GM19468 (cell line): ENCODE data around the gene GBX1.

ENCODE experiments used
- ATAC-seq: cut with Tn5 transposase; IDR thresholded peaks from one replicate; pipeline ENCODE4 v1.9.1; 2021; ENCODE audit warnings: mild to moderate bottlenecking, moderate library complexity, moderate number of reproducible peaks; ENCODE audit not compliant: unreplicated experiment; ENCODE audit errors: extremely low read depth

GBX1 gene

DNA sequence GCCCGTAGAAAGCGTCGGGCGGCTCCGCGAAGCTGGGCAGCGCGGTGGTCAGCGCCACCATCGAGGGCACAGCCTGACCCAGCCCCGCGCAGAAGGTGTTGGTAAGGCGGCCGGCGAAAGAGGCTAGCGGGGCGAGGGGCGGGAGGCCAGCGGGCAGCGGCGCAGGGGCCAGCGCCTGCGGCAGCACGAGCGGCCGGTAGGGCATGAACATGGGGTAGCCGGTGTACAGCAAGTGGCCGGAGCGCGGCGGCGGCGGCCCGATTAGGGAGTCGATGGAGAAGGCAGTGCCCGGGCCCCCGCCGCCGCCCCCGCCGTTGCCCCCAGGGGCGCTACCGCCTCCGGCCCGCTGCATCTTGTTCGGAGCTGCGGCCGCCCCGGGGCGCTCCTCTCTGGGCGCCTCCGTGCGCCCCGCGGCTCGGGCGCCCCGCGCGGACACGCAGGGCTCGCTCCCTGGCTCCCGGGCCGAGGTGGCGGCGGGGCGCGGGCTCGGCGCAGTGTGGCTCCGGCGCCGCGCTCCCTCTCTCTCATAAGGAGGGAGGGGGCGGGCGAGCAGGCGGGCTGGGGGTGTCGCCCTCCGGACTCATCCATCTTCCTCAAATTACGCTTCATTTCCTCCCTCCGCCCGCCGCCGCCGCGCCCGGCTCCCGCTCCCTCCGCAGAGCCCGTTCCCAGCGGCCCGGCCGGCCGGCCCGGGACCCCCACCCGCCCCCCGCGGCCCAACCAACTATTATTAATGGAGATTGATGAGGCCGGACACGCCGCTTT lies at the start of gene GBX1:
GBX1 (minus strand) TSS at position 498 of the 765 bp plus-strand sequence; CDS start at position 352, 146 bp downstream.
- no peak for ATAC-seq

DNA sequence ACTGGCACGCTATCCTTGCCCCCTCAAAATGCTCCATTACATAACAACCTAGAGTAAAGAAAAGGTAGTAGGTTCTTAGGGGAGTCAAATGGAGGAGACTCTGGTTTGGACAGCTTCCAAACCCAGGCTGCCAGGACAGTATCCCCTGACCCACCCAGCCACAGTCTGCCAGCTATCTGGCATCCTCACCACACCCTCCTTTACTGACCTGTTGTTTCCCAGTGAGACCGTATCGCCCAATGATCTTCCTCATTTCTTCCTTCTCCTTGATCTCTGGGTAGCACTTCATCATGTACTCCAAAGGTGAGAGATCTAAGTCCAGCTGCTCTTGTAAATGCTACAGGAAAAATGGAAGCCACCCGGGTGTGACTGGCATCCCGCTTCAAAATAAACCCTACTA lies 47.9 kb upstream of the GBX1 start:
- no peak for ATAC-seq

DNA sequence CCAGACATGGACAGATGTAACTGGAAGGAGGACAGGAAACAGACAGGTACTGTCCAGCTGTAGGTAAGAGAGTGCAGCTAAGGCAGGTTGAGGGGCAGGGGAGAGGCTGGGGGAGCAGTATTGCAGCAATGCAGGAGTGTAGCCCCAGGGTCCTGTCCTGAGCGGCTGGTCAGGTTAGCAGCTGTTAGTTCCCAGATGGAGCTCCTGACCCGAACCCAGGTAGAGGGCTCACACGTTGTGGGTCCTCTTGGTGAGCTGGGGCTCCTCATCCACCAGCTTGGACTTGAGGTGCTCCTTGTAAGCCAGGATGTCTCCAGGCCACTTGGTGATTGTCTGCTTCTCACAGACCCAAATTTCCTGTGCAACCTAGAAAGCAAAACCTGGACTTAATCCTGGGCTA lies 46.3 kb upstream of the GBX1 start:
- ATAC-seq: no peak

- no peak for ATAC-seq
Observed at GRCh38 chr7:151212626-151213025, 45.1 kb upstream of the GBX1 start.

GRCh38 chr7:151211155-151211772 lies 43.8 kb upstream of the GBX1 start:
- ATAC-seq: no peak

- no peak for ATAC-seq
Observed at GRCh38 chr7:151210087-151210854, 42.8 kb upstream of the GBX1 start, which contains the start of gene H2BK1. H2BK1 (minus strand) TSS chr7:151210488; CDS start chr7:151210318, 170 bp downstream.

- no peak for ATAC-seq
Observed at GRCh38 chr7:151209588-151209987, 42.1 kb upstream of the GBX1 start.

DNA sequence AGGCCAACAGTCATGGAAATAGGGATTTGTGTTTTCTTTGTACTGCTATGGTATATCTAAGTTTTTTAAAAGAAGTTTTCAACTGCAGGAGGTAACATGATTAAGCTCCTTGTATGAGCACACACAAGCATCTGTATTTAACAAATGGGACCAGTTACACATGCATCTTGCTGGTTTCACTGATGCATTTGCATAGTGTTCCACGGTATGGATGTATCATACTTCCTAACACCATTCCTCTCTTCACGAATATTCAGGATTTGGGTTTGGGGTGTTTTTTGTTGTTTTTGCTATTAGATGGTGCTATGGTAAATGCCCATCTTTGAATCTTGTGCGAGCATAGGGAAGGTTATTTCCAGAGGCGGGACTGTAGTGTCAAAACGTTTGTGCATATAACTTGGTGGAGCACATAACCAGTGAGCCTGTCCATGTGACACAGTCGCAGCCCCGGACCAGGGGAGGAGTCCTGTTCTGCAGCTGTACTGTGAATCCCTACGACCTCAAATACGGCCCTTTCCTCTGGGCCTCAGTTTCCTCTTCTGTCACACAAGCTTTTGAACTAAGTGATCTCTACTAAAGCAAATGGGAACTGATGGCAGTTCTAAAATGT lies 40.9 kb upstream of the GBX1 start:
- ATAC-seq: no peak

DNA sequence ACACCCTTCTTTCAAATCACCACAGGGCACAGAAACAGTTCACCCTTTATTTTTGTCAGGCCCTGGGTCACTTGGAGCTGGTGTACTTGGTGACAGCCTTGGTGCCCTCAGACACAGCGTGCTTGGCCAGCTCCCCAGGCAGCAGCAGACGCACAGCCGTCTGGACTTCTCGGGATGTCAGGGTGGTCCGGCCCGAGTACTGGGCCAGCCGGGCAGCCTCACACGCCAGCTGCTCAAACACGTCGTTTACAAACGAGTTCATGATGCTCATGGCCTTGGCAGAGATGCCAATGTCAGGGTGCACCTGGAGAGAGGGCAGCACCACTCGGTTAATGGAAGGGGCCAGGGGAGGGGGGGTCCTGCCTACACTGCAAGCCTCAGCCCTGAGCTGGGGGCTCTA lies 40.3 kb upstream of the GBX1 start:
- ATAC-seq: no peak

DNA sequence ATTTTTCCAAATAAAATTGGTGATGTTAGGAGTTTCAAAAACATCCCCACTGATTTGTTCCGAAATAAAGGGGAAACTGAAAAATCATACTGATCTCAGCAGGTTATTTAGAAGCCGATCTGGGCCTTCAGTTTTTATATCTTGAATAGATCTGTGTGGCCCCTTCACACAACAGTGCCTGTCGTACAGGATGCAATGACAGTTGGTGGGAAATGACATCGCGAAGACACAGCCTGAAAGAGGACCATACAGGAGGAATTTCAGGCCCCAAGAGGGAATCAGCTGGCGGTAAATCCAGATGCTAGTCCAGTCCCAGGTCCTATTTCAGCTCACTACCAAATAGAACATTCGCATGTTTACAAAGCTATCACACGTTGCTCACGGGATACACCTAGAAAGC lies 39.8 kb upstream of the GBX1 start:
- ATAC-seq: no peak

GRCh38 chr7:151206914-151207313 lies 39.4 kb upstream of the GBX1 start:
- ATAC-seq: no peak

DNA sequence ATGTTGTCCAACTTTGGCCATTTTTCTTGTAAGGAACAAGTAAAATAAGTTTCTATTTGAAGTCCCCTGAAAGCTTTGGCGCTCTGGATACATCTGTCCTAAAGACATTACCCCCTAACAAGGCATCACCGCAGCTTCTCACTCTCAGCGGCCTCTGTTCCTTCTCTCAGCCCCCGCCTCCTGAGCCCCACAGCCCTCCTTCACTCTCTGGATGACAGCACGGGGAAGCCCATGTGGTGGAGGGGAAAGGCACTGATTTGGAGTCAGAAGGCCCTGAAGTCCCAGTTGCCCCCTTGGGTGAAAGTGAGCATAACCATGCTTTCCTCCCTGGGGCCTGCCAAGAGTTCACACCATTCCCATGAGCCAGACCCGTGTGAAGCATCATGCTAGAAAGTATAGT lies 38.2 kb upstream of the GBX1 start:
- ATAC-seq: no peak

DNA sequence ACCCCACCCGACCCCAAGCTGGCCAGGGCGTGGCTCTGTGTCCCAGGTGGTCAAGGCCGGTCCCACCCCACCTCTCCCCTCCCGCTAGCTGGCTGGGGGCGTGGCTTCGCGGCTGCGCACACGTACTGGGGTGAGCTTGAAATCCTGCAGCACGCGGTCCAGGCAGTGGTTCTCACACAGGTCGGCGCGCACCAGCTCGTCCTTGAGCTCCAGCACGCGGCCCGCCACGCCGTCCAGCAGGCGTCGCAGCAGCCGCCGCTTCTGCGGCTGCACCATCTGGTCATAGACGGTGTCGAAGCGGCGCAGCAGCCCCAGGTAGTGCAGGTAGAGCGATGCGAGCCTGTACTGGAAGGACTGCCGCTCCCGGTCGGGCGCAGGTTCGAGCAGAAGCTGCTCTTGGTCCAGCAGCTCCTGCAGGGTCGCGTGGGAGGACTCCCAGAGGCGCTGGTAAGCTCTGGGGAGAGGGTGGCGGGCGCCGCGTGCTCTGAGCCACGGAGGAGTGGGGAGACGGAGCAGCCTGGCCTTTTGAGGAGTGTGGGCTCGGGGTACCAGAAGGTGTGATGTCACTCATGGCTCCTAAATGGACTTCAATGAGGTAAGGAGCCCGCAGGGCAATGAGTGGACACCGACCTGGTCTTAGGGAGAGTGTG lies 37.0 kb upstream of the GBX1 start:
- no peak for ATAC-seq

GRCh38 chr7:151202836-151203235 lies 35.3 kb upstream of the GBX1 start:
- no peak for ATAC-seq

DNA sequence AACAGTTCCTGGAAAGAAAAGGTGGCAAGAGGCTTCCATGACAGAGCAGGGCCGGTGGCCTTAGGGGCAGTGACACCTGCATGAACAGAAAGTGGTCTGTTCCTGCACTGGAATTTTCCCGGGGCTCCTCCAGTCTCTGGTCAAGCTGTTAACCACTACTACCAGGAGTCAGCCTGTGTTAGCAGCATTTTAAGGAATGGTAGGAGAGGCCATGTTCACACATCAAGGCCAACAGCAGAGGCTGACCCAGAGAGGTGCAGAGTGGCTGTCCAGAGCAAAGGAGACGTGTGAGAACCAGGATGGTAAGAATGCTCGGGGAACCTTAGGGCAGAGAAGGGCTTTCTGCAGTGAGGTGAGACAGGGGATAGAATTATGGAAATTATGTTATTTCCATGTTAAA lies 34.3 kb upstream of the GBX1 start:
- ATAC-seq: no peak

DNA sequence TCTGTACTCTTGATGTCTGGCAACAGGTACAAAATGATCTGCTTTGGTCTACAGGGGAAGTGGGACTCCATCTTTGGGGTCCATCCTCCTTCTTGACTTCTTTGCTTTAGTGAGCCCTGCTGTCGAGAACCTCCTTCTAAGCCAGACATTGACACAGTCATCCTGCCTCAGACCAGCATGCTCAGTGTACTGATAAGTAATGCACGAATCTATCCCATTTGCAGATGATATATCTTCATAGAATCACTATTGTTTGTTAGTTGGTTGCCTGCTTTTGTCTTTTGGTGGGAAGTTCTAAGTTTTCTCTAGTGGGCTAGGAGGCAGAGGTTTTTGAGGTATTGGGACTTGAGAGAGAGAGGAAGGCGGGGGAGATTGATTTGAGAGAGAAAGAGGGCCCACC lies 33.9 kb upstream of the GBX1 start:
- no peak for ATAC-seq

DNA sequence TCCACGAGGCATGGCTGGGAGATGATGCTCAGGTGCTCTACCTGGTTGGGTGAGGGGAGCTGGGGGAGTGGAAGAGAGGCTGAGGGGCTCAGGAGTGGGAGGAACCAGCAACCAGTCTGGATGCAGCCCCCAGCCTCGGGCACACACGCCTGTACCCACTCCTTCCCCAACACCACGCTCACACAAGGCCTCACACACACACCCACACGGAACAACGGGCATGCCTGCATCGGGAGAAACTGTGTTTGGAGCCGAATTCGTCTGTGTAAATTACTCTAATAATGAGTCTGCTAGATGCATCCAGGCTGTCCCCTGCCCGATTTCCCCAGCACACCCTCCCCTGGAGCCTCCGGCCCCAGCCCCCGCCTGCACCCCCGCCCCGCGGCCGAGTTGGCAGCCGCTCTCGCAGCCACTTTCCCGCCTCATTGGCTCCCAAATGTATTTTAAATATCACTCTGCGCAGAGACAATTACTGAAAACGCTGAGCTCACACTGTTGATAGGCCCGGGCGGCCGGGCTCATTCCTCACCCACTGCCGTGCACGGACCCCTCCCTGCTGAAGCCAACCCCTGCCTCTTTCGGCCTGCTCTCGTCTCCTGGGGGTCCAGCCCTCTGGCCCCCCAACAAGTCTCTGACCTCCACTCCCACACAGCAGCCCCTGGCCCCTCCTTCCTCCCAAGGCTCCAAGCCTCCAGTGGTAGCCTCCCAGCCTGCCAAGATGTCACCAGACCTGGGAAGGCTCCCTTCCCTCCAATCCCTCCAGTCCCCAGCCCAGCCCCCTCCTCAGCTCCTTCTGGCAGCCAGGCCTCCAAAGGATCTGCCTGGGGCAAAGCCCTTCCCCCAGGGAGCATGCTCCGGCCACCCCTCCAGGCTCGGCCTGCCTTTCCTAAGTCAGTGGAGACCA lies 31.7 kb upstream of the GBX1 start:
- ATAC-seq: no peak

DNA sequence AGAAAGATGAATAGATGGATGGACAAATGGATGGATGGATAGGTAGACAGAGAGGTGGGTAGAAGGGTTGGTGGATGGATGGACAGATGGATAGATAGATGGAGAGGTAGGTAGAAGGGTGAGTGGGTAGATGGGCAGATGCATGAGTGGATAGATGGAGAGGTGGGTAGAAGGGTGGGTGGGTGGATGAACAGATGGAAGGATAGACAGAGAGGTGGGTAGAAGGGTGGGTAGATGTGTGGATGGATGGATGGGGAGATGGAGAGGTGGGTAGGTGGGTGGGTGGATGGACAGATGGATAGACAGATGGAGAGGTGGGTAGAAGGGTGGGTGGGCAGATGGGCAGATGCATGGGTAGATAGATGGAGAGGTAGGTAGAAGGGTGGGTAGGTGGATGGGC lies 30.4 kb upstream of the GBX1 start:
- no peak for ATAC-seq
